DMS153 treated with DMSO at 0.1 percent for 48 hours (cell line): ENCODE measurements around the gene CDH23.

Experiments
- DNase-seq: peaks from one replicate; lab custom pipeline; 2025; ENCODE audit not compliant: unreplicated experiment; lab: John Stamatoyannopoulos, UW

CDH23 gene

DNA sequence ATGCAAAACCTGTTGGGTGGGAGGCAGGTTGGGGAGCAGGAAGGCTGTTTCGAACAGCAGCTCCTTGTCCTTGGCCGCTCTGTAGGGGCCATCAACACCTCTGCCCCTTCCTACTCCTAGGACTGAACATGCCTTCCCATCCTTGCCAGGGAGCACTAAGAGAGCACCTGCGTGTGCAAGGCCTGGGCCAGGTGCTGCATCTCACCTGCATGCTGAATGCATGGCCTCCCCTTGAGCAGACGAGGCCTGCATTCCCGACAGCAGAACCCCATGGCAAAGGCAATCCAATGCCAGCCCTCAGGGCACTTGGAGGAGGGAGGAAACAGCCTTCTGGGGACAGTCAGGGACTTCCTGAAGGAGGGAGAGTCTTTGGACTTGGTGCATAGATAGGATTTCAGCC is 365.6 kb downstream of the CDH23 start:
- no peak for DNase-seq

- no peak for DNase-seq
Measured at GRCh38 chr10:71763352-71764127, 366.8 kb downstream of the CDH23 start.

DNA sequence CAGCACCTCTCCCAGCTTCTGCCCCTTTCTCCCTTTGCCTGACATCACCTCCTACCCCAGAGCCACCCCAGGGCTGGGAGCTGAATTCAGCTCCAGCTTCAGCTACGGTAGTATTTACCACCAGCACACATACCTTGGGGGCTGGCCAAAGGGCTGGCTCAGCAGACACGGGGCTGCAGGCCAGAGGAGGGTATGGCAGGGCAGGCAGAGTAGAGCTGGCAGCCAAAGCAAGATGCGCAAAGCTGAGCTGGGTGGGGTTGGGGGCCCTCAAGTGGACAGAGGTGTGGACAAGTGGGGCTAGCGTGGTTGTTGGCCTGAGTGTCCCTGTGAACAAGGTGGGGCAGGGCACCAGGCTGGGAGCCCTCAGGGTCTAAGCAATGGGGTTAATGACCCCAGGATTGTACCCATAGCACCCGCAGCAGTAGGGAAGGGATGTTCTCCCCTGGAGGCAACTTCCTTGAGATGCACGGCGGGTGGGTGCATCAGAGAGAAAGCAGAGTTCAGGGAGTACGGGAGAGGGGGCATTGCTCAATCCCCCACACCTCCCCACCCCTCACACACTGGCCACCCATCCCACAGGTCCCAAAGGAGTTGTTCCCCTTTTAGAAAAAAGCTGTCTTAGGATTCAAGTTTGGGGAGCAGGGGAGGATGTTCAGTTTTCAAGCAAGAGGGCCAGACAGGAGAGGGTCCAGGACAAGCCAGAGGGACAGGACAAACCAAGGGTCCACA is 368.6 kb downstream of the CDH23 start:
- no peak for DNase-seq

DNA sequence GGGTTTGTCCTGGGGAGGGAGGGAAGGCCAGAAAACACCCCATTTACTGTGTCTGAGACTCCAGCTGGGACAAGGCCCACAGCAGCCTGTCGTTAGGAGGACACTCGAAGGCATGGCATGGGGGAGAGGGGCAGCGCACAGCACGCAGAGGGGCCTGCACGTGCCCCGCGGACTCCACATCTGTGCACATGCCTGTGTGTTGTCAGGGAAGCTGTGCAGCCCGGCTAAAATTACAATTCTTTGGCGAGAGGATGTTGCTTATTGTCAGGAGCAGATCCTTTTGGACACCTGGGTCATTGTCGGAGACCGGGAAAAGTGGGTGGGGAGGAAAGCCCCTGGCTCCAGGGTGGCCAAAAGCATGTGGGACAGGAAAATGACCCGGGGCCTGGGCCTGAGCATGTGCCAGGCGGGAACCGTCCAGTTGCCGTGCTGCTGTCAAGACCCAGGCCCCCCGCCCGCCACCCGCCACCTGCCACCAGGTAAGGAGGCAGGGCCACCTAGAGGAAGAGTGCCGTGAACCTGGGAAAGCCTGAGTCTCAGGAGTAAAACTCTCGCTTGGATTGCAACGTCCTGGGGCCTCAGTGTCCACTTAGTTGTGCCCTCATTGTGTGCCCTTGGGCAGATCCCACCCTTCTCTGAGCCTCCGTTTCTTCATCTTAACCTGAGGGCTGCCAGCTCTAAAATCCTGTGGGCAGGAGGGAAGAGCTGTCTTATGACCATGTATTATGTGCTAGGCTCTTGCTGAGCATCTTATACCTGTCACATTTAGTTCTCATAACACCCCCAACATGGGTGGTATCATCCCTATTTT is 369.4 kb downstream of the CDH23 start:
- no peak for DNase-seq

DNA sequence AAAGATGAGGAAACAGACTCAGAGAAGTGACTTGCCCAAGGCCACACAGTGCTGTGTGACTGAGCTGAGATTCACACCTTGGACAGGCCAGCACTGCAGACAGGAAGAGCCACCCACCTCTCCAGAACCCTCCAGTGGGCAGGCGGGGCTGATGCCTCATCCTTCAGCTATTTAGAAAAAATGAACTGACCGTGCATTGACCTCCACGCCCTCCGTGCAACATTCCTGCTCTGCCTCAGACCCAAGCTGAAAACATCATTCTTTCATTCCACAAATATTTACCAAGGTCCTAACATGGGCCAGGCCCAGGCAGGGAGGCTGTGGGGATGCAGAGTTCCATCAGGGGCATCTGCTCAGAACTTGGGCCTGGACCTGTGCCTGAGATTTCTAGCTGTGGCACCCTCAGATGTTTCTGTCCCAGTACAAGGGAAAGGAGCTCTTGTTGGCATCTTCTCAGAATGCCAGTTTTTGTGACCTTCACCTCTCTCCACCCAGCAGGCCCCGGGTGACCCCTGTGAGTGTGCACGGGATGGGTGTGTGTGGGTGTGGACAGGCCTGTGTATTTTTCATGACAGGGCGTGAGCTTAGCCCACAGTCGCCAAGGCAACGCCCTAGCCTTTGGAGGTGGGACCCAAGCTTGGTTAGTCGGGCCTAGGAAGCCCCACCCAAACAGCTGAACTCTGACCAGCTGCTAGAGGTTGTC is 370.1 kb downstream of the CDH23 start:
- no peak for DNase-seq

- DNase-seq: no peak
Measured at GRCh38 chr10:71767420-71768035, 370.8 kb downstream of the CDH23 start.

DNA sequence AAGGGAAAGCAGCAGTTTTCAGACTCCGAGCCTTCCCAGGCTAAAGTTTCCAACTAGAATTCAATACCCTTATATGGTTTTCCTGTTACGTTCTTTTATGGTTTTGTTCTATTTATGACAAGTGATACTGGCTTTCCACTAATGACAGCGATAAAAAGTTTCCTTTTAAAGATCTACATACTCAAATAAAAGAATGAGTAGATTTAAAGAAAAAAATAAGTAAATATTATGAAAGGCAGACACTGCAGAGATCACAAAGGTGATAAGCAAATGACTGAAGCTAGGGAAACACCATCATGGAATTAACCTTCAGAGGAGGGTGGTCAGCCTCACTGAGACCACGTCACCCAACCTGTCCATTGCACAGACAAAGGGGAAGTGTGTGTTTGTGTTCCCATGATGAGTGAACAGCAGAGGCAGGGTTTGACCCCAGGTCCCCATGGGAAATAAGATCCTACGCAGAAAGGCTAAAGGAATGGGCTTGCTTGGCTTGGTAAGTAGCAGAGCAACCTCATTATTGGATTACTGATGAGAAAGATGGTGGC is 372.6 kb downstream of the CDH23 start:
- DNase-seq: no peak

DNA sequence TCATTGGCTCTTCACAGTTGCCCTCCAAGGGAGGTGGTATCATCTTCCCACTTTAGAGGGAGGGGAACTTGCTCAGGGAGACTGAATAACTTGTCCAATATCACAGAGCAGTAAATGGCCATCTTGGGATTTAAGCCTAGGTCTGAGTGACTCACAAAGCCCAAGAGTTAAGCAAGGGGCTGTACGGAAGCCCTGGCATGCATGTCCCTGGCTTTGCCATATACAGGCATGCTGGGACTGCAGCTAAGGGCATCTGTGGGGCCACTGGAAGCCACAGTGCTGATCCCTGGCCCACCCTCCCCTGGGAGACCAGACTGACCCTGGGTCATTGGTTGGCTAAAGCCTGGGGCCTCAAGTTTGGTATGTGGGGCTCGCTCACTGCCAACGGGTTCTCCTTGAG is 373.5 kb downstream of the CDH23 start:
- DNase-seq: no peak

DNA sequence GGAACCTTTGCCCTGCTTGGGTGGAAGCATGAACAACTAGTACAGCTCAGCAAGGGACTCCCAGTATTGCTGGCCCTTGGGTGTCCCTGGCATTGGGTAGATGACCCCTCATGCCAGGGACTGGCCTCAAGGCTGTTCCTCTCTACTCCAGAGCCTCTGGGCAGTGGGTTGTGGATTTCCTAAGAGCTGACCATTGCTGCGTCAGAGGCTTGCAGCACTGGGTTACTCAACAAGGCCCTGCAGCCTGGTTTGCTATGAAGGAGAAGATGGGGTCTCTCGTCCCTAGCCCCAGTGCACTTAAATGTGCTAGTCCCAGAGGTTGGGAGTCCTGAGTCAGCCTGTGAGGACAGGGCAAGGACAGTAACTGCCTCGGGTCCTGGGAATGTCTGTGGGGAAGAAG is 374.1 kb downstream of the CDH23 start:
- no peak for DNase-seq

- DNase-seq: no peak
Measured at GRCh38 chr10:71771204-71771603, 374.5 kb downstream of the CDH23 start.

GRCh38 chr10:71771821-71772617 is 375.3 kb downstream of the CDH23 start:
- DNase-seq: no peak

GRCh38 chr10:71772832-71773220 is 376.1 kb downstream of the CDH23 start:
- DNase-seq: no peak

- peak; percentile 42 for DNase-seq
Measured at GRCh38 chr10:71773221-71773971, 376.7 kb downstream of the CDH23 start, which contains the start of gene VSIR. TSS of gene VSIR (minus strand) at chr10:71773520. CDS start at chr10:71773439, 81 bp downstream.

- DNase-seq: no peak
Measured at GRCh38 chr10:71774916-71775702, 378.4 kb downstream of the CDH23 start.

- DNase-seq: no peak
Measured at GRCh38 chr10:71776481-71776925, 379.8 kb downstream of the CDH23 start.

DNA sequence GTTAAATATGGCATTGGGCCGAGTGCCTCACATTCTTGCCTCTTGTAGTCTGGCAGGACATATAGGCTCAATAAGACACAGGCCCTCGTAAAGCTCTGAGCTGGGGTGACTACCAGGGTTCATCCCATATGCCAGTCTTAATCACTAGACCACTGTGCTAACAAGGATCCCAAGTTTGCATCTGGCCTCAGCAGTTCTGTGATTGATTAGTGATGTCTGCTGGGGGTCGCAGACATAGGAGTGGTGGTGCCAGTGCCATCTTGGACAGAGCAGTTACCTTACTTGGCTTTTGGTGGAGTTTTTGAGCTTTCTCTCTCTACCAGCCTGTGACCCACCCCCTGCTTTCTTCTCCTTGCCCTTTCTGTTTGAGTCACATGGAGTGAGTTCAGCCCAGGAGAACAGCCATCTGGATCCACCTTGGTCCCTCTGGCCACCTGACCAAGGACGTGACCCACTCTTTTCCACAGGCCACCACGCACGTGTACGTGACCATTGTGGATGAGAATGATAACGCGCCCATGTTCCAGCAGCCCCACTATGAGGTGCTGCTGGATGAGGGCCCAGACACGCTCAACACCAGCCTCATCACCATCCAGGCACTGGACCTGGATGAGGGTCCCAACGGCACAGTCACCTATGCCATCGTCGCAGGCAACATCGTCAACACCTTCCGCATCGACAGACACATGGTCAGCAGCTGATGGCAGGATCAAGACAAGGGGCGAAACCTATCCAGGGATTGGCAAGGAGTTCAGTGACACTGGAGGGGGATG is 380.7 kb downstream of the CDH23 start:
- DNase-seq: no peak
